Tibial artery (tissue), 4 donors: ENCODE data around the gene PPP2R5B.
A peak's percentile ranks its signal among the peaks of the same experiment; 100 is the strongest.

Source experiments
- DNase-seq, 2 donors: peaks; one replicate each; pipeline ENCODE4 v3.0.0-alpha.2; 2019
- H3K27ac ChIP-seq, 2 donors: fragments of 200-600 bp; sonication (generic) in 1 of 2; 1 replicate in 1 of 2; 2 replicates in 1 of 2; pipeline ENCODE4 v1.5.1; 2018 to 2019; ENCODE audit warnings: mild to moderate bottlenecking in 1 of 2
- H3K27me3 ChIP-seq, 2 donors: fragments of 200-600 bp; sonication (generic) in 1 of 2; one replicate each; pipeline versions ENCODE4 v1.5.1 to v1.6.0; 2016 to 2019
- H3K36me3 ChIP-seq, 3 donors: fragments of 200-600 bp; sonication (generic) in 2 of 3; one replicate each; pipeline ENCODE4 v1.5.1; 2016 to 2019; ENCODE audit warnings: mild to moderate bottlenecking in 2 of 3
- H3K4me1 ChIP-seq, 4 donors: fragments of 200-600 bp; sonication (generic) in 2 of 4; 1 replicate in 3 of 4; 2 replicates in 1 of 4; pipeline ENCODE4 v1.5.1; 2016 to 2019
- H3K4me3 ChIP-seq, 2 donors: fragments of 200-600 bp; sonication (generic) in 1 of 2; 1 replicate in 1 of 2; 2 replicates in 1 of 2; pipeline ENCODE4 v1.5.1; 2018 to 2019; ENCODE audit warnings: mild to moderate bottlenecking in 2 of 2
- H3K9me3 ChIP-seq, 3 donors: fragments of 200-600 bp; sonication (generic) in 1 of 3; one replicate each; pipeline ENCODE4 v1.5.1; 2016 to 2019
- CTCF ChIP-seq, 2 experiments: fragments of 200-600 bp in 1 of 2; fragments of 450-650 bp in 1 of 2; IDR thresholded peaks; one replicate each; pipeline ENCODE4 v1.5.1; 2017 to 2019; ENCODE audit warnings: antibody characterized with exemption in 2 of 2, mild to moderate bottlenecking in 1 of 2, moderate library complexity in 1 of 2
- intact Hi-C: fragments of 100-400 bp; cut with DNase I; formaldehyde crosslinking; loops from one replicate; pipeline ENCODE4 v1.15.0; 2023; ENCODE audit warnings: low total_unique reads

PPP2R5B gene

GRCh38 chr11:64887234-64887756 is 37.2 kb upstream of the PPP2R5B start:
- DNase-seq: no peak
- Histone ChIP-seq H3K4me1 (peaks cover 0 to 37% (median 17%) of the 10 kb centered on the region in 4 donors), H3K36me3 (no peaks in the 10 kb centered on the region), H3K9me3 (no peaks in the 10 kb centered on the region), H3K27ac (peak overlapping the region; percentile 57 to 66), H3K27me3 (no peaks in the 10 kb centered on the region), H3K4me3 (peak overlapping the region in 1 of 2 donors; percentile 31)
- intact Hi-C loops: no loop called here
- no peak for TF ChIP-seq CTCF (IDR thresholded peaks at IDR 0.05)

GRCh38 chr11:64887757-64888405 is 36.6 kb upstream of the PPP2R5B start:
- H3K27ac ChIP-seq: peak overlapping the region; percentile 57 to 66
- H3K4me1 ChIP-seq: peaks cover 0 to 31% (median 12%) of the 10 kb centered on the region in 4 donors
- peak overlapping the region; percentile 12 to 31 for H3K4me3 ChIP-seq
- intact Hi-C loops: loop anchor here (2.0 kb wide), 1 partner anchor 39 kb away; no protein-coding TSS in a partner anchor
- no peaks in the 10 kb centered on the region for H3K27me3 ChIP-seq
- peak; percentile 59 to 87 for DNase-seq
- H3K9me3 ChIP-seq: no peaks in the 10 kb centered on the region
- peak; percentile 95 to 99 for TF ChIP-seq CTCF (IDR thresholded peaks at IDR 0.05)
- no peaks in the 10 kb centered on the region for H3K36me3 ChIP-seq

- intact Hi-C loops: loop anchor here (2.0 kb wide), 1 partner anchor 40 kb away; no protein-coding TSS in a partner anchor
These were observed 36.1 kb upstream of the PPP2R5B start for GRCh38 chr11:64888406-64888728.

GRCh38 chr11:64888729-64889511 is 35.6 kb upstream of the PPP2R5B start:
- DNase-seq: no peak
- H3K27me3 ChIP-seq: no peaks in the 10 kb centered on the region
- peaks cover 0 to 21% (median 8%) of the 10 kb centered on the region in 4 donors for H3K4me1 ChIP-seq
- no peaks in the 10 kb centered on the region for H3K9me3 ChIP-seq
- no peak for TF ChIP-seq CTCF (IDR thresholded peaks at IDR 0.05)
- no peaks in the 10 kb centered on the region for H3K36me3 ChIP-seq
- intact Hi-C loops: loop anchor here (2.0 kb wide), 1 partner anchor 40 kb away; no protein-coding TSS in a partner anchor
- no peak overlapping the region for H3K27ac ChIP-seq
- no peak overlapping the region for H3K4me3 ChIP-seq

More at GRCh38 chr11:64888406-64888728, 36.1 kb upstream of the PPP2R5B start:
- H3K27ac ChIP-seq: peak overlapping the region in 1 of 2 donors; percentile 66
- H3K36me3 ChIP-seq: no peaks in the 10 kb centered on the region
- DNase-seq: no peak
- peak overlapping the region; percentile 12 to 31 for H3K4me3 ChIP-seq
- H3K27me3 ChIP-seq: no peaks in the 10 kb centered on the region
- no peaks in the 10 kb centered on the region for H3K9me3 ChIP-seq
- no peak for TF ChIP-seq CTCF (IDR thresholded peaks at IDR 0.05)
- peaks cover 0 to 26% (median 8%) of the 10 kb centered on the region in 4 donors for H3K4me1 ChIP-seq

- H3K27ac ChIP-seq: no peak overlapping the region
These were observed 34.0 kb upstream of the PPP2R5B start for GRCh38 chr11:64890522-64890939.

More at GRCh38 chr11:64890522-64890939, 34.0 kb upstream of the PPP2R5B start:
- H3K4me3 ChIP-seq: no peak overlapping the region
- intact Hi-C loops: loop anchor here (5.0 kb wide), 1 partner anchor 103 kb away; no protein-coding TSS in a partner anchor
- H3K36me3 ChIP-seq: peaks cover 0 to 11% (median 10%) of the 10 kb centered on the region in 3 donors
- H3K27me3 ChIP-seq: no peaks in the 10 kb centered on the region
- no peak for DNase-seq
- H3K4me1 ChIP-seq: peaks cover 0 to 18% (median 8%) of the 10 kb centered on the region in 4 donors
- no peaks in the 10 kb centered on the region for H3K9me3 ChIP-seq
- no peak for TF ChIP-seq CTCF (IDR thresholded peaks at IDR 0.05)
